ENCODE results near the gene FAM180A.

The FAM180A gene

DNA sequence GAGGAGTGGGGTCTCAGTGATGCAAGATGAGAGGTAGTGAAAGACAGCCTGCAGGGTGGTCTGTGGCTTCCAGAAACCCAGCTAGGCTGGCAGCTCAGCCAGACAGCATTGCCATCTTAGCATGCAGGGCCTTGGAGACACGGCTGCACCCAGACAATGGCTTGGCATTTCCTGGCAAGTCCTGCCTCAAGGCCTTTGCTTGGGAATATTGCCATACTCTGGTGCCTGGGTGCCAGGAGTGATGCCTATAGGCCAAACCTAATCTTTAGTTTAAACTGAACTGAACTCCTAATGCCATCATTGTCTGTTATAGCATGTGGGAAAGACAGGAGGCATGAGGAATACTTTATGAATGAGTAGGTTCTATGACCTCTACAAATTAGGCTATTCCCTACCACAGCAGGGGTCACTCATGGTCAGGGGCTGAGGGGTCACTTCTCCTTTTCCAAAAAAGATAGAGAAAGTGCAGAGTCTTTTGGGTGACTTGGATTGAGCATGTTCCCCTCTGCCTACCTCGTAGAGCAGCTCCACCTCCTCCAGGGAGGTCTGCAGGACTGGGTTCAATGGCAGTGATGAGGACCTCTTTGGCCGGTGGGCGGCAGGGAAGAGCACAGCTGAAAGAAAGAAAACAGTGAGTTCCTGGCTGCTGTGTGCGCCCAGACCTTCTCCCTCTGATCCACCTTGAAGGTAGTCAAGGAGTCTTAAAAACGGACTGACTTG lies 11.9 kb downstream of the FAM180A start:
- DNase-seq = no peak

DNA sequence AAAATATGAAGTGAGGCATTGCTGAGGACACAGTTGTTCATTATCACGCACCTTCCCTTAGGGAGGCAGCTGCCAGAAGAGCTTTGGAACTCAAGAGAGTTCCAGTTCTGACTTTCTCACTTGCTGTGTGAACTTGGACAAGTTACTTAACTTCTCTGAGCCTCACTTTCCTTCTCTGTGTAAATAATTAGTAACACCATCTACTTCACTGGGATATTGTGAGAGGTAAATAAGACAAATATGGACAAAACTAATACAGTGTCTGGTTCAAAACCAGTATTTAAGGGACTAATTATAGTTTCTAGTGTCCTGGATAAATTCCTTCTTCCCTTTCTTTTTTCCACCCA lies 14.3 kb downstream of the FAM180A start:
- DNase-seq = no peak

DNA sequence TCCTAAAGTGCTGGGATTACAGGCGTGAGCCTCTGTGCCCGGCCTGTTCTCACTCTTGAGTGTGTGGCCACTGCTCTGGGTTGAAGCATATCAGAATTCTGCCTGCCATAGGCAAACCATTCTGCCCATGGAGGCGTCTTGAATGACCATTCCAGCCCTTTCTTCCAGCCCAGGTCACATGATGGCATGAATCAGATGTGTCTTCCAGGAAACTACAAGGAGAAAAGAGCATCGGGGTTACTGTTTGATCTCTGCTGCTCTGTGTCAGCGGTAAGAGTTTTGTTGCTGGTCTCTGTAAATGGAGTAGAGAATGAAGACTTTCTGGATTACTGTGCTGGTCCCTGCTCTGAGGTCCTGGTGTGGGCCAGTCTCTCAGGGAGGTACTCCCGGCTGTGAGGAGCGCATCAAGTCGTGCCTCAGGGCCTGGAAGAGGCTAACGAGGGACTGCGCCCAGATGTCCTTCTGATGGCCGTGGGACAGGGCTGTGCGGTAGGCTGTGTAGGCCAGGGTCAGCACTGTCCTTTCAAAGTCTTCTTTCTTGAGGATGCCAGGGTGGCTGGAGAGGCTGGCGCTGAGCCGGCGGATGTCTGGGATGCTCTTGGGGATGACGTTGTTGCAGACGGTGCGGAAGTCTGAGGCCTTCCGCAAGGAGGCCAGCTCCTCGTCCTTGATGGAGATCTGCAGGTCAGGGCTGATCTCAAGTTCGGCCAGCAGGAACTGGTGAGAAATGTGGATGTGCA lies 14.8 kb downstream of the FAM180A start:
- DNase-seq = no peak

DNA sequence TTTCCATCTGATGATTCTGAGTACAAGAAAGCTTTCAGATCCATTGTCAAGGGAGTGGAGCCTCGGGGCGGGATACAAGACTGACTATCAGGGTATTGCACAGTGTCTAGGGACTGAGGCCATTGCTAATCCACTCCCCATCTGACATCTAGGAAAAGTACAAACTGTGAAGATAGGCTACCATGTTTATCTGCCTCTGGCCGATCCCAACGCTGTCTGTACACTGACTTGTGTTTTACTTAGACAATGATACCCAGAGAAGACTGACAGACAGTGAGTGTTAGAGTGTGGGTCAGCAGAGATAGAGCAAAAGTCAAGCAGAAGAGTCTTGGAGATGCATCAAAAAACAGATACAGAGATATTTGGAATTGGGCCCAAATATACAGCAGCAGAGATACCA lies 17.5 kb downstream of the FAM180A start:
- no peak for DNase-seq

DNA sequence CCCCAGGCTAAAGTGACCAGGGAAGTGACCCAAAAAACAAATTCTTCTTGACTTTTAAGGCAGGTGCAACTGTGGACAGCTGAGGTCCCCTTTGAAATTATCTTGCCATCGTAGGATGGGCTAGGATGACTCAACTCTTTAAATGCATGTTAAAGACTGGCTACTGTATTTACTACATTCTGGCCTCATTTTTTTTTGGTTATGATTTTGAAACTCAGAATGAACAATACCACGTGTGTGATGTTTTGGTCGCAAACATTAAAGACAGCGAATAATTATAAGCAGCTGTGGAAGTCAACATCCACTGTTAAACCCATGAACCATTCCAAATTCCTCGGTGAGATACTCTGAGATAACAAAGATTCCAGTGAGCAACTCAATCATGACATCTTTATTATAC lies 19.4 kb downstream of the FAM180A start:
- DNase-seq = no peak

DNA sequence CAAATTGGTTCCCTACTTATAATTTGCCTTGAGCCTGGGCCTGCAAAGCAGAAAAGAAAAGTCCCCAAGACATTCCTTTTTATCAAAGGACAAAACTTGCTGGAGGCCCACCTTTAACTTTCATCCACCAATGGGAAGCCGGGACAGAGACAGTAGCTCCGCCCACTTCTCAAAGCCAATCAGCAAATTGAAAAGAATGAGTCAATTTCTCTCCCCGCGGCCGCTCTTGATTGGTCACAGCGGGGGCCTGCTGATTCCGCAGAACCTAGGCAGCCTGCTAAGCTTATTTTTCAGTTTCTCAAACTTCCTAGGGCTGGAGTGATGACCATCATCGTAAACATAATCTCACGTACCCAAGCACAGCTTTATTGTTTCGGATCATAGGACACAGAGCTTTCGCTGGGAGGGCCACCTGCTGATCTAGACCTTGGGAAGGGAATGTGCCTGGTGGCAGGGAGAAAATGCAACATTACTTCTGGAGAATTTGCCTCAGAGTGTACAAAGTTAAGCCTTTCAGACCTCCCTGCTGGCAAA lies 20.4 kb downstream of the FAM180A start, which contains the start of gene SLC13A4:
Gene SLC13A4 (minus strand): TSS at position 51 of the 534 bp plus-strand sequence. CDS start 690 bp downstream, outside the sequence.
- DNase-seq = no peak

DNA sequence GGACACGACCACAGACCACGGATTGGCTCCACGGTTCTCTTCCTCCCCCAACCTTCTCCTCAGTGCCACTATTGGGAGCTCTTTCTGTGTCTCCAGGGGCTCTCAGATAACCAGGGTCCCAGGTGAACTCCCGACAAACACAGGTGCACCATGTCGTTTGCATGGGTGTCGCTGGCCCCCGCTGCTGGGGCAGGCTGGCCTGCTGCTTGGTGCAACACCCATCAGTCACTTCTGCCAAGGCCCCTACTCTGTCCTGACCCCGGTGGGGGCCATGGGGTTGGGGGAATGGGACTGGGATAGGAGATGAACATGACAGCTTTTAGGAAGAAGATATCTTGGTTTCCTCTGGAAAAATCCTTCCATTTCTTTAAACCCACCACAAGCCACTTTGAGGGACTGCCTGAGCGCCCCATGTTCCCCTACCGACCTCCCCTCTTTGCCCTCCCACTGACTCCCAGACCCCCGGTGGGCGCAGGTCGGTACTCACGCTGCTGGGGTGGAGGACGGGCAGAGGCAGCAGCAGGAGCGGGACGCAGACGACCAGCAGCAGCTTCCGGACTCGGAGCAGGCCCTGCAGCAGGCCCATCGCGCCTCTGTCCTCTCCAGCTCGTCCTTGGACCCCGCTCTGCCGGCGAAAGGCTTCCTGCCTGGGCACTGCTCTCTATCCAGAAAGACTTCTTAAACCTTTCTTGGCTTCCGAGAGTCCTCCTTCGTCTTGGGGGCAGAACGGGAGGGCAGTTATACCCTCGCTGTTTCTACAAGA lies 21.5 kb downstream of the FAM180A start:
- DNase-seq = no peak

DNA sequence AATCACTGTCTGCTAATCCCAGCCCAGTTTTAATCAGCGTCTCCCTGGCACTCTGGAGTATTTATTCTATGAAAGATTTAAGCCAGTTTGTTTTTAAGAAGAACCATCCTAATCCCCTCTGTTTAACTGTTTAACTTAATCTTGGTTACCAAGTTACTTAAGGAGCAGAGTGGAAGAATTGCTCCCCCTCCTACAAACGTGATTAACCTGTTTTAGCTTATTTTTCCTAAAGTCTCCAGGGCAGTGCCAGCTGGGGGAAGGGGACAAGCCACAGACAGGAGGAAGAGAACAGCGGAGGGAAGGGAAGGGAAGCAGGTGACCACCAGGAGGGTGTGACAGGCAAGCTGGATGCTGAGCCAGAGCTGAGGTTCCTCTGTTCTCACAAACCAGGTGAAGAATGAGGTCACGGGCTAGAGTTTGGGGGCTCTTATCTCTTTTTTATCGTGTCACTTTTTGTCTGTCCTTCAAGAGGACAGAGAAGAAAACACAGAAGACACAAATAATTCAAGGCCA lies 22.3 kb downstream of the FAM180A start:
- no peak for DNase-seq

DNA sequence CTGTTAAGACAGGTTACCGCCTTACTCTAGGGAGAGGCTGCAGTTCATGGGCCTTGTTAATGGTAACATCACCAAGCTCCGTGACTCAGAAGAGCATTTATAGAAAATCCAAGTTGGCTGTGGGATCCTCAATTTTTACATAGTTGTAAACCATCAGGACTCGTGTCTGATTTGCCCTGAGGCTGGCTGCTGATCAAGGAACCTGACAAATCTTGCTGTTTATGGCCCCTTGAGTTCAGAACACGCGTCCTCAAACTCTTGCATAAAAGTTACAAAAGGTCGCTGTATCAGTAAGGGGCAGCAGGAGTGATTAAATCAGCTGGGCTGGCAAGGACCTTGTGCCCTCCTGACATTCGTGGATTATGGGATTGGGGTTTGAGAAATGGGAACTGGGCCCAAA lies 25.2 kb downstream of the FAM180A start:
- no peak for DNase-seq

DNA sequence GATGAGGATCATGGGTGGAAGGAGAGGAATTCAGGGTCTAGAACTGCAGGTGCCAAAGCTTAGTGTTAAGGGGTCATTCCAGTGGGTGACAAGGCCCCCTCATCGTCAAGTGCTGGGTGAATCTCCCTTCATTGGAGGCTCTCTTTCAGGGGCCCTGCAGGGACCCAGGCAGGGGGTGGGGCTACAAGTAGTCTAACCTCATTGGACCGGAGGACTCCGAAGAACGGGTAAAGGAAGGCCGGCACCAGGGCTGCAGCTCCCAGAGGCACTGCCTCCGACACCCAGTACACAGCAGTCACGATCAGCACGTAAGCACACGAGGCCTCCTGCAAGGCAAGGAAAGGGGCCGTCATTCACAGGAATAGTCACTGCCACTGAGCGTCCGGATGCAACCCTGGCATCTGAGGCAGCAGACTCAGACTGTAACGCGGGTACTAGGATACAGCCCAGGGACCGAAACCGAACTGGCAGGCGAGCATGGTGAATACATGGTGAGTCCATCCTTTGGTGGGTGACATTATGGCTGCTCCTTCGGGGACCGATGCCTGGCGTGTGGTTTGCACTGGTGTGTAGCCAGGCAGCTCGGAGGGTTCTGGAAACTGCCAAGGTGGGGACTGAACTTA lies 27.3 kb downstream of the FAM180A start:
- DNase-seq = no peak

DNA sequence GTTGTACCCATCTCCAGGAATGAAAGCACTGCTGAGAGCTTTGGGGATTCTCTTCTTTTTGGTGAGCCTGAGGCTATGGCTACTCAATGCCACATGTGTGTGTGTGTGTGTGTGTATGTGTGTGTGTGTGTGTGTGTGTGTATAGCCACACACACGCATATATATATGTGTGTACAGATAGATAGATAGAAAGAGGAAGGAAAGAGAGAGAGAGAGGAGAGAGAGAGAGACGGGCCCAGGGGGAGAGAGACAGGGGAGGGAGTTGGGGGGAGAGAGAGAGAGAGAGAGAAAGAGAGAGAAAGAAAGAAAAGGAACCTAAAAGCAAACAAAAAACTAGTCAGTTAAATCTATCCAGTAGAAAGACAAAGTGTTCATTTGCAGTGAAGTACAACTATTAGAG lies 28.9 kb downstream of the FAM180A start:
- DNase-seq = no peak

DNA sequence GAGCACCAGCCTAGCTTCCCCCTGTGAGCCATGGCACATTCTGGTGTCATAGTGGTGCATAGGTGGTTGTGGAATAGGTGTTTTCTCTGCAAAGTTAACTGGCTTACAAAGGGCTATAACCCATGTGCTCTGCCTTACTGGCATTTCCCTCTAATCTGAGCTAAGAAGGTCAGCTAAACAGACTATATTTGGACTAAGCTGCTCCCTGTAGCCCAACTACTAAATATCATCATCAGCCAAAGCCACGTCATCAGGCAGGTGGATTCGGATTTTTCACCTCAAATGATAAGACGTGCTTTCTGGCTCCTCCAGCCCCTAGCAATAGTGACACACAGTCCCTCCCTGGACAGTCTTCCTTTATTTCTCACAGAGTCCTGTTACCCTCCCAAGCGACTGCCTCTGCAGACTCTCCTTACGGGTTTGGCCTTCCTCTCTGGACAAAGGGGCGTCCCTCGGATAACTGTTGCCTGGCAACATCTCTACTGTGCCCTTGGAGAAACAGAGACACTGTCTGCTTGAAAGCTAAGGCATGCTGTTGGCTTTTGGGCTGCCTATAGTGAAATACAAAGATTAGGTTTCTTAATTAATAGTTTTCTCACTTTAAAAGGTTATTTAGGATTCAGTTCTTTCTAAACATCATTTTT lies 29.7 kb downstream of the FAM180A start:
- no peak for DNase-seq

DNA sequence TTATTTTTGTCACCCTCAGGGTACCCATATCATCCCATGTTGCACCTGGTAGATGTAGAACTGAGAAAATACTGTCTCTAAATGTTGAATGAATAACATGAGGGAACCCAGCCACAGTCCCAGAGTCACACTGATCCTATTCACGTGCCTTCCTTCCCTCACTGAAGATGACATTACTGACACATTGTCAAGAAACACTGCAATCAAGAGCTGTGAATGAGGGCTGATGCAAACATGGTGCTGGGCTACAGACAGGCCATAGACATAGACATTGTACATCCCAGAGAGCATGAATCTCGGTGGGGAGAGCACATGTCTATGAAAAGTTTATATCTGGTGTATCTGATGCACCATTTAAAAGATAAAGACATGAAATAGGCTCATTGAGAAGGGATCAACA lies 30.4 kb downstream of the FAM180A start:
- DNase-seq = no peak

DNA sequence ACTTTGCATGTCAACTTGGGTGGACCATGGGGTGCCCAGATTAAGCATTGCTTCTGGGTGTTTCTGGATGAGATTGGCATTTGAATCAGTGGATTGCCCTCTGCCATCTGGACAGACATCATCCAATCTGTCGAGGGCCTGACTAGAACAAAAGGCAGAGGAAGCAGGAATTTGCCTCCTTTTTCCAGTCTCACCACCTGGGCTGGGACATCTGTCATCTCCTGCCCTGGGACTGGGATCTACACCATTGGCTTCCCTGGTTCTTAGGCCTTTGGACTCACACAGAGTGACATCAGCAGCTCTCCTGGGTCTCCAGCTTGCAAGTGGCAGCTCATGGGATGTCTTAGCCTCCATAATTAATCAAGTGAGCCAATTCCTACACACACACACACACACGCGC lies 30.9 kb downstream of the FAM180A start:
- DNase-seq = no peak

DNA sequence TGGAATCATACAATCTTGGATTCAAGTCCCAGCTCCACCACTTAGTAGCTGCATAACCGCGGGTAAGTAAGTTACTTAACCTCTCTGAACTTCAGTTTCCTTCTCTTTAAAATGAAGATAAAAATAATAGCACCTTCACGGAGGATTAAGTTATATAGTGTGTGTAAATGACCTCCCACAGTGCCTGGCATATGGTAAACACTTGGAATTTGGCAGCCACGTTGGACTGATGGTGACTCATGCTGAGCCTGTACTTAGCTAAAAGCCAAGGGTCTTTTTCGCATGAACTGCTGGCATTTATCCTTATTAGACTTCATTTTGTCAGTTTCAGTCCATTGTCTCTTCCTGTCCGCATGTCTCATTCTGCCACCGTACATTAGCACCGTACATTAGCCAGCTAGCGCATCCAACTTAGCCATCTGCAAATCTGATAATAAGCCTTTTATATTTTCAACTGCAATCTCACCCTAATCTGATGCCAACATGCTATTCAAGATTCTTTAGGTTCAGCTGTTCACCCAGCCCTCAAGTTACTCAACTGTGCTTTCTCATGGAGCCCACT lies 31.9 kb downstream of the FAM180A start:
- peak; percentile 76 to 94 for DNase-seq

DNA sequence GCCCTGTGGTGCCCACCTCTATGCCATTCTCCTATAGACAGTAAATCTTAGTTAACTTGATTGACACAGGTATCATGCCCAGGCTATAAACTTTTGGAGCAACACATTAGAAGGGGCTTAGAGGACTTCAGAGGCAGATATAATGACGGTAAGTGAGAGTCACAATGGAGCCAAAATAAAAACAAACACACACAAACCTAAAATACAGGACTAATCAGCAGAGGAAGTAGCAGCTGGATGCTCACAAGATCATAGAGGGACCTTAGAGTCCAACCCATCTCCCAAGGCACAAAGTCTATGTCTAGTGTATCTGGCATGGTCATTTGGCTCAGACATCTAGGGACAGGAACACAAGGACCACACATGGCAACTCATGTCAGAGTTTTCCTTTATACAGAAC lies 32.9 kb downstream of the FAM180A start:
- no peak for DNase-seq

DNA sequence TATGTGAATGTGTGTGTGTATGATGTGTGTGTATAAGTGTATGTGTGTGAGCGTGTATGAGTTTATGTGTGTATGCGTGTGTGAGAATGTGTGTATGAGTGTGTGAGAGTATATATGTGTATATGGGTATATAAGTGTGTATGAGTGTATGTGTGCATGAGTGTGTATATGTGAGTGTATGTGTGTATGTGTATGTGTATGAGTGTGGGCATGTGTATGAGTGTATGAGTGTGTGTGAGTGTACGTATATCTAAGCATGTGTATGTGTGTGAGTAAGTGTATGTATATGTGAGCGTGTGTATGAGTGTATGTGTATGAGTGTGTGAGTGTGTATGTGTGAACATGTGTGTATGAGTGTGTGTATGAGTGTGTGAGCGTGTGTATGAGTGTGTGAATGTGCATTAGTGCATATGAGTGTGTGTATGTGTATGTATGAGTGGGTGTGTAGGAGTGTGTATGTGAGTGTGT lies 33.5 kb downstream of the FAM180A start:
- no peak for DNase-seq

DNA sequence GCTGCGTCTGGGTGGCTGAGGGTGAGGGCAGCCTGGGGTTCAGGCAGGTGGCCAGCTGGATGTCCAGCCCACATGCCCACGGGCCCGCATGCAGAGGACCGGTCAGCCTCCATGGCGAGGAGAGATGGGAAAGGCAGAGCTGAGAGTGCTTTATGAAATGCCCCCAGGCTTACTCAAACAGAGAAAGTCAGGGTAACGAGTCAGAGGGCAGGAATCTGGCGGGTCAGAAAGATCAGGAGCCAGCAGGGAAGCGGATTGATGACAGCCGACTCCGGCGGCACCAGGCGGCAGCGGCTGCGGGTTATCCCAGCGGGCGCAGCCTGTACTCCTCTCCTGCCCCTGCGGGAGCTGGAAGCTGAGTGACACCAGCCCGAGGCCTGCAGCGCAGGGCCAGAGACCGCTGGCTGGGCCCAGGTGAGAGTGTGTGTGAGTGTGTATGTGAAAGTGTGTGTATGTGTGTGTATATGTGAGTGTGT lies 34.0 kb downstream of the FAM180A start:
- no peak for DNase-seq

DNA sequence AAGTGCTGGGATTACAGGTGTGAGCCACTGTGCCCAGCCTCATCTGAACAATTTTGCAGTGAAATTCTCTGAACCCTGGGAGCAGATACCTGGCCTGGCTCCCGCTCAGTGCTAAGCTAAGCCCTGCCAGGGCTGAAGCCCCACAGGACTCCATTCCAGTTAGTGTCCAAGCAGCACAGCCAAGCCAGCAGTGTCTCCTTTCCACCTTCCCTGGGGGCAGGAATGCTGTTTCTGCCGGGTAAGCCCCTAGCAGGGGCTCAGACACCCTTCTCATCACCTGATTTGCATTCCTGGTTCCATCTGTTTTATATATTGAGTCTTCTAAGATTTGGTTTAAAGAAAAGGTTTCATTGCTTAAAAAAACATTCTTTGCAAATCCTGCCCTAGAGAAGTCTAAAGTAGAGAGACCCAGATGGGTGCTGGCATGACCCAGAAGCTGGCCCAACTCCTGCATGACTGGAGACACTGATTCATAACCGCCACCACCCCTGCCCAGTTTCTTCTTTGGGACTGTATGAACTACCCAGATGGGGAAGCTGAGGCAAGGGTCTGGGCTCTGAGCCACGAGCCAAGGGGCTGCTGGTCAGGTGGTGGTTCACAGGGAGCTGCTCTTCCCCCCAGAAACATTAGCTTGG lies 34.7 kb downstream of the FAM180A start:
- DNase-seq = no peak

DNA sequence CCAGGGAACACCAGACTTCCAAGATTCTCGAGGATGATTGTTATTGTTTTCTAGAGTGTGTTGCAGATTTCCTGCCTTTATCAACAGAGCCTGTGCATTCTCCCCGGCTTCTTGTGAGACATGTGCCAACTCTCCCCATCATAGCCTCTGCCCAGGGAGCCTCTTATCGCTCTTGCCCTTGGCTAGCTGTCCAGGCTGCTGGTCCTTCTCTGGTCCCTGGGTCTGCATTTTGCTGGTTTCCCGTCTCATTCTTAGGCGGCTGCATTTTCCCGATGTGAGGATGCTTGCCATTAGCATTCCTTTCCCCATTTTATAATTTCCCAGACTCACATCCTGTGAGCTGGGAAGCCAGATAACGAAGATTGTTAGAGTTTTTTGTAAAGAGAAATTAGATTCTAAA lies 35.8 kb downstream of the FAM180A start:
- DNase-seq = no peak

DNA sequence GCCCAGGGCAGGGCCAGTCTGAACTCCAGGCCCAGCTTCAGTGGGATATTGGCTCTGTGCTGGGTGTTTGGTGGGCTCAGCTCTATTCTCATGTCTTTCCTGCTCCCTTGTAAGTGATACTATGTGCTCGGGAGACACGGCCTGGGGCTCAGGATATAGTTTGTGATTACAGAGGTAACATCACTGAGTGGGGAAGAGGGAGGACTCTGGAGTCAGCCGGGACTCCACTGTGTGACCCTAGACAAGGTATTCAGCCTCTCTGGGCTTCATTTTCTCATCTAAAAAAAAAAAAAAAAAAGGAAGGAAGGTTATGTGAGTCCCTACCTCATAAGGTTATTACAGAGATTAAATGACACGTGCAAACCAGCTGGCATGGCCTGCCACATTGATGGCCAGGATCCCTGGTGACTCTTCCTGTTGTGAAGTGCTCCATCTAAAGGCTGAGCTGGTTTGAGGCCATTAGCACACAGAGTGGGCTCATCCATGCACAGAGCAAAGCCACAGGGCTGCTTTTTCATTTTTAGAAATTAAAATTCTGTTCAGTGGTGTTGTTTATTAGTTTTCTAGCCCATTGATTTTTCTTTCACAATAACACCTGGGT lies 36.3 kb downstream of the FAM180A start:
- peak; percentile 18 to 76 for DNase-seq
